Transverse colon (tissue), 4 donors: ENCODE results near the gene ANKRD53. TPM values are rescaled to one million over a fixed set of nuclear protein-coding genes. Genes with fewer than 3 reads are reported as not detected.

ENCODE experiments used
- DNase-seq: peaks from one replicate; pipeline ENCODE4 v3.0.0-alpha.2; 2019
- H3K27ac ChIP-seq, 4 donors: fragments of 200-600 bp; sonication (generic); 2 replicates each; pipeline ENCODE4 v1.5.1; 2016 to 2018; ENCODE audit warnings: inconsistent platforms in 4 of 4
- H3K27me3 ChIP-seq: fragments of 200-600 bp; sonication (generic); 2 replicates; pipeline ENCODE4 v1.5.1; 2017; ENCODE audit warnings: inconsistent platforms
- H3K36me3 ChIP-seq, 4 donors: fragments of 200-600 bp; sonication (generic); 2 replicates each; pipeline ENCODE4 v1.5.1; 2017 to 2019; ENCODE audit warnings: inconsistent platforms in 4 of 4
- H3K4me1 ChIP-seq, 4 donors: fragments of 200-600 bp; sonication (generic); 2 replicates each; pipeline ENCODE4 v1.5.1; 2017 to 2020; ENCODE audit warnings: inconsistent platforms in 4 of 4
- H3K4me3 ChIP-seq, 4 donors: fragments of 200-600 bp; sonication (generic); 1 replicate in 1 of 4; 2 replicates in 3 of 4; pipeline versions ENCODE4 v1.5.1 to v1.6.1; 2017 to 2019; ENCODE audit warnings: inconsistent platforms in 4 of 4
- H3K9me3 ChIP-seq, 2 donors: fragments of 200-600 bp; sonication (generic); 2 replicates each; pipeline ENCODE4 v1.5.1; 2017 to 2019; ENCODE audit warnings: inconsistent platforms in 2 of 2
- EP300 ChIP-seq: sonication (generic); formaldehyde crosslinking; IDR thresholded peaks from one replicate; pipeline ENCODE4 v1.6.1; 2017; ENCODE audit warnings: antibody characterized with exemption, low read depth
- POLR2A ChIP-seq: fragments of 450-650 bp; IDR thresholded peaks from one replicate; pipeline ENCODE4 v1.6.1; 2016; ENCODE audit warnings: antibody characterized with exemption, mild to moderate bottlenecking, moderate library complexity
- POLR2AphosphoS5 ChIP-seq, 3 donors: sonication (generic); formaldehyde crosslinking; IDR thresholded peaks; one replicate each; pipeline ENCODE4 v1.6.1; 2016; ENCODE audit warnings: antibody characterized with exemption in 3 of 3
- WGBS, 2 donors: methylation state at CpG; one replicate each; pipeline ENCODE4 v1.1.5; 2018; ENCODE audit warnings: low coverage in 1 of 2; 5-methylcytosine and 5-hydroxymethylcytosine counted together
- in situ Hi-C, 4 donors: fragments of 200-750 bp; cut with MboI; loops; one replicate each; pipeline versions ENCODE4 v1.15.0 to v1.15.1; 2017; ENCODE audit warnings: low sequenced_read_pairs in 3 of 4, low pct_ligation_motif_present in 1 of 4, low pct_unique_long_range_greater_than_20kb in 1 of 4
- intact Hi-C: fragments of 100-400 bp; cut with DNase I; formaldehyde crosslinking; loops from one replicate; pipeline ENCODE4 v1.15.1; 2023; ENCODE audit warnings: low total_unique reads
- total RNA-seq, 4 donors: library from RNA; depleted of rRNA; stranded (reverse); fragments of >200 nt; gene quantifications; one replicate each; pipeline ENCODE4 v1.1.0, GENCODE V29; 2016
- TF ChIP-seq, protein P1 (sequence below), 5 experiments: fragments of 200-600 bp in 3 of 5; fragments of 450-650 bp in 2 of 5; sonication (generic) in 3 of 5; IDR thresholded peaks; 1 replicate in 2 of 5; 2 replicates in 3 of 5; pipeline ENCODE4 v1.5.1; 2016 to 2017; ENCODE audit warnings: antibody characterized with exemption in 5 of 5, inconsistent platforms in 3 of 5, mild to moderate bottlenecking in 2 of 5, moderate library complexity in 1 of 5

Gene ANKRD53
- total RNA-seq, 4 donors from 2014 or later = 0.96 to 1.7 TPM; not detected in 2

DNA sequence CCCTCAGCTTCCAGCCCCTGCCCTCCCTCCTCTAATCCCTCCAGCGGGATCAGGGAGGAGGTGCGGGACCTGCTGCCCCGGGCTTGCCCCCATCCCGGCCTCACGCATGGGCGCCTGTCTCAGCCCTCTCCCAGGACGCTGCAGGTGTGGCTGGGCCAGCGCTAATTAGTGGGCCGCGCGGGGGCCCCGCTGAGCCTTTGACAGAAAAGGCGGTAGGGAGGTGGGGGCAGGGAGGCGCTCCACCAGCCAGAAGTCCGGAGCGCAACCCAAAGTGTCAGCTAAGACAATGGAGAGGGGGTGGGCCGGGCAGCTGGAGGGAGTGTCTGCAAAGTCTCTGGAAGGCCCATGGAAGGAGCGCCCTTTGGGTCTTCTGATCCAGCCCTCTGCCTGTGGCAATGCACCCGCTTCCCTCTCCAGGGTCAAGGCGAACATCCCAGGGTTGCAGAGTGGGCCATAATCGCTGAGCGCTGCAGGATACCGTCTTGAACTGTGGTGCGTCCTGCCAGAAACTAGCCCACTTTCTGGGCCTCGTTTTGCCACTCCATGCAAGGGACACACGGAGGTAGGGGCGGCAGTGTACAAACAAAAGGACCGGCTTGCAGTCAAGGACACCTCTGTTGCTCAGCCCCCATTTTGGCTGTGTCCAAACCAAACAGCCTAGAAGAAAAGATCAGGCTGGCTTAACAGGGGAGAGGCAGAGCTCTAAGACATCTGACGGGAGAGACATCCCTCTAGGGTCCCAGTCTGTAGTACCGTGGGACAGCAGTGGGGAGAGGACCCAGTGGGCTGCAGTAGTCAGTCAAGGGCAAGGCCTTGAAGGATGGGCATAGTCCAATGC lies 39.2 kb upstream of the ANKRD53 start:
- no peak for DNase-seq
- no peaks in the 10 kb centered on the region for H3K36me3 ChIP-seq
- no peak overlapping the region for H3K27ac ChIP-seq
- TF ChIP-seq POLR2A (no peak), POLR2AphosphoS5 (IDR thresholded peaks at IDR 0.05) (no peak), EP300 (no peak)
- TF ChIP-seq, protein P1, sequence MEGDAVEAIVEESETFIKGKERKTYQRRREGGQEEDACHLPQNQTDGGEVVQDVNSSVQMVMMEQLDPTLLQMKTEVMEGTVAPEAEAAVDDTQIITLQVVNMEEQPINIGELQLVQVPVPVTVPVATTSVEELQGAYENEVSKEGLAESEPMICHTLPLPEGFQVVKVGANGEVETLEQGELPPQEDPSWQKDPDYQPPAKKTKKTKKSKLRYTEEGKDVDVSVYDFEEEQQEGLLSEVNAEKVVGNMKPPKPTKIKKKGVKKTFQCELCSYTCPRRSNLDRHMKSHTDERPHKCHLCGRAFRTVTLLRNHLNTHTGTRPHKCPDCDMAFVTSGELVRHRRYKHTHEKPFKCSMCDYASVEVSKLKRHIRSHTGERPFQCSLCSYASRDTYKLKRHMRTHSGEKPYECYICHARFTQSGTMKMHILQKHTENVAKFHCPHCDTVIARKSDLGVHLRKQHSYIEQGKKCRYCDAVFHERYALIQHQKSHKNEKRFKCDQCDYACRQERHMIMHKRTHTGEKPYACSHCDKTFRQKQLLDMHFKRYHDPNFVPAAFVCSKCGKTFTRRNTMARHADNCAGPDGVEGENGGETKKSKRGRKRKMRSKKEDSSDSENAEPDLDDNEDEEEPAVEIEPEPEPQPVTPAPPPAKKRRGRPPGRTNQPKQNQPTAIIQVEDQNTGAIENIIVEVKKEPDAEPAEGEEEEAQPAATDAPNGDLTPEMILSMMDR (IDR thresholded peaks at IDR 0.05) = no peak
- H3K9me3 ChIP-seq = no peaks in the 10 kb centered on the region
- no peaks in the 10 kb centered on the region for H3K4me1 ChIP-seq
- H3K4me3 ChIP-seq = no peak overlapping the region
- in situ Hi-C loops (loop anchor here in 3 of 4 donors (25.0 kb wide), 1 partner anchor 627 kb away; the partner anchor contains the start of gene FAM136A (in 3 of the 3)), intact Hi-C loops (no loop called here)
- 73 to 100% methylated on average over 1 to 30 of the region's 30 CpGs for WGBS, 2 donors
- peaks cover 10% of the 10 kb centered on the region for H3K27me3 ChIP-seq

DNA sequence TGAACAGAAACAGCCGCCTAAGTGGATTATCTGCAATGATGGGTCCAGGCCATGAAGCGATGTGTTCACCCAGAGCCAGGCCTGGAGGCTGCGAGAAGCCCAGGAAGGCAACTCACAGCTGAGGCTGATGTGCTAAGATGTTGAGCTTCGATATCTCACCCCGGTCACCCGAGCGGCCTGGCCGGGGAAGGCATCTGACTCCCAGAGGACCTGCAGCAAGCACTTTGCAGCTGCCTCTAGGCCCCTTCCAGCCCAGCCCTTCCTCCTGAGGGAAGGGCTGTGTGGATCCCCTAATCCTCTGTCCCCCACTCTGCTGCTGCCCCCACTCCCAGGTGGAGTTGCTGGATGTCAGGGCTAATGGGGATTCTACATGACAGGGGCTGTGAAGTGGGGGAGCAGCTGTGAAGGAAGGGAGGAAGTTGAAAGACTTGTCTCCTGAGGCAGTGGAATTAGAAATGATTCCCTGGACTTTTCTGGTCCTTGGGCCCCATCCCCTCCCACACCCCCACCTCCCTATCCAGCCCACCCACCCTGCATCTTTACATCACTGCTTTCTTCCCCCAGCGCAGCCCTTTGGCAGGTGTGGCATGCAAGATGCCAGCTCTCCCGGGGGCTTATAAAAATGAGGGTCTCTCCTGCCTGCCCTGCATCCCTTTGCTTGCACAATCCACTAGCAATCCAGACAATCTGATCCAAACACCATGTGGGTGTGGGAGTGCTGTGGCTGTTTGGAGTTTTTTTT lies 38.4 kb upstream of the ANKRD53 start:
- H3K27ac ChIP-seq = no peak overlapping the region
- TF ChIP-seq, protein P1 (IDR thresholded peaks at IDR 0.05) = no peak
- TF ChIP-seq POLR2A (no peak), POLR2AphosphoS5 (IDR thresholded peaks at IDR 0.05) (no peak), EP300 (no peak)
- no peaks in the 10 kb centered on the region for H3K4me1 ChIP-seq
- H3K27me3 ChIP-seq = peaks cover 10% of the 10 kb centered on the region
- no peaks in the 10 kb centered on the region for H3K9me3 ChIP-seq
- intact Hi-C loops (loop anchor here (5.0 kb wide), 1 partner anchor 68 kb away; no protein-coding TSS in a partner anchor), in situ Hi-C loops (loop anchor here (10.0 to 25.0 kb wide), 3 partner anchors 65 to 628 kb away; partner anchors contain the start of gene FAM136A (in 3 of the 4))
- no peak overlapping the region for H3K4me3 ChIP-seq
- H3K36me3 ChIP-seq = no peaks in the 10 kb centered on the region
- WGBS, 2 donors = 78% methylated on average over 10 of the region's 10 CpGs; no CpG with 5 or more reads in 1 of the 2 donors
- DNase-seq = no peak

DNA sequence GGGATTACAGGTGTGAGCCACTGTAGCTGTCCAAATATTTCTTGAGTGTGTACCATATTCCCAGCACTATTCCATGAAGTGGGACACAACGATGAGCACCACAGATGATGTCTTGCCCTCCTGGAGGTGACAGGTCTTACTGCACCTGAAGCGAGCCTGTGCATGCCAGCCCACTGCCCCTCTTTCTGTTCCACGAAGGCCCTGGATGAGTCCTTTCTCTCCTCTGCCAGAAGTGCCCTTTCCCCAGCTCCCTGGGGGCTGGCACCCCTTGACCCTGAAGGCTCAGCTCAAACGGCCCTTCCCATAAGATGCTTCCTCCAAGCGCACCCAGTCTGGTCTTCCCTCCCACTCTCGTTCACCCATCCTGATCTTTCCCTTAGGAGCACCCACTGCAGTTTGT lies 37.2 kb upstream of the ANKRD53 start:
- no peak for DNase-seq
- H3K36me3 ChIP-seq = no peaks in the 10 kb centered on the region
- H3K27ac ChIP-seq = no peak overlapping the region
- TF ChIP-seq POLR2AphosphoS5 (IDR thresholded peaks at IDR 0.05) = no peak
- no peaks in the 10 kb centered on the region for H3K9me3 ChIP-seq
- no peak overlapping the region for H3K4me3 ChIP-seq
- H3K4me1 ChIP-seq = no peaks in the 10 kb centered on the region
- intact Hi-C loops (loop anchor here (5.0 kb wide), 1 partner anchor 69 kb away; no protein-coding TSS in a partner anchor), in situ Hi-C loops (loop anchor here (10.0 to 25.0 kb wide), 3 partner anchors 66 to 629 kb away; partner anchors contain the start of gene FAM136A (in 3 of the 4))
- peaks cover 10% of the 10 kb centered on the region for H3K27me3 ChIP-seq
- 78 to 100% methylated on average over 2 to 6 of the region's 6 CpGs for WGBS, 2 donors

DNA sequence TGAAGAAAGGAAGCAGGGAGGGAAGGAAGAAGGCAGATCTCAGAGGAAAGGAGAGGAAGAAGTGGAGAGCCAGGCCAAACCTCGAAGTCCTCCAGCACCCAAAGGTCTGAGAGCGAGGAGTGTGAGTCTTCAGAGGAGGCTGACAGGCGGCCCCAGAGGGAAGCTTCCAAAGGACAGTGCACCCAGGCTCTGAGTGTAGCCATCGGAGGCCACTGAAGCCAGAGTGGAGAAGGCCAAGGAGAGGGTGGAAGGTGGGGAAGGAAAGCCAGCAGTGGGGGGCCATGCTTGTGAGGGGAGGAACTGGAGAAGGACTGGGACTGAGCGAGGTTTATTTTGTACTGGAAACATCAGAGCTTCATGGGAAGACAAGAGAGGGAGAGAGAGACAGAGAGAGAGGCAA lies 36.7 kb upstream of the ANKRD53 start:
- Histone ChIP-seq H3K36me3 (no peaks in the 10 kb centered on the region), H3K27ac (no peak overlapping the region), H3K9me3 (no peaks in the 10 kb centered on the region), H3K4me3 (no peak overlapping the region), H3K4me1 (no peaks in the 10 kb centered on the region), H3K27me3 (peaks cover 14% of the 10 kb centered on the region)
- no peak for DNase-seq
- TF ChIP-seq, protein P1 (IDR thresholded peaks at IDR 0.05) = no peak
- no peak for TF ChIP-seq POLR2A
- TF ChIP-seq EP300 = no peak
- no peak for TF ChIP-seq POLR2AphosphoS5 (IDR thresholded peaks at IDR 0.05)
- intact Hi-C loops (loop anchor here (5.0 kb wide), 1 partner anchor 69 kb away; no protein-coding TSS in a partner anchor), in situ Hi-C loops (loop anchor here (10.0 to 25.0 kb wide), 3 partner anchors 67 to 629 kb away; partner anchors contain the start of gene FAM136A (in 3 of the 4))
- WGBS, 2 donors = 72% methylated on average over 4 to 5 of the region's 5 CpGs
